ENCODE measurements around the gene ZNF532.

The ZNF532 gene

GRCh38 chr18:58838165-58838860, 26.4 kb upstream of the ZNF532 start:
- no peaks in the 10 kb centered on the region for H3K36me3 ChIP-seq (replicated peaks; ENCODE audit: low read depth, low read length)
- no peaks in the 10 kb centered on the region for H4K20me1 ChIP-seq (ENCODE audit: insufficient read depth, low read length)
- no peak overlapping the region for H3K4me3 ChIP-seq (ENCODE audit: low read length)
- H3K27me3 ChIP-seq (ENCODE audit: low read depth, low read length) = 0 out of 2 replicates have a peak, but pooled peaks cover 3% of the 10 kb centered on the region
- H3K4me1 ChIP-seq (ENCODE audit: low read length) = peaks cover 22% of the 10 kb centered on the region
- TF ChIP-seq CTCF (IDR thresholded peaks at IDR 0.05; ENCODE audit: low read depth, low read length) (no peak), EZH2phosphoT487 (IDR thresholded peaks at IDR 0.05; ENCODE audit: low read depth) (no peak)
- no peak overlapping the region for H3K27ac ChIP-seq (ENCODE audit: low read length)
- H3K9me3 ChIP-seq (ENCODE audit: insufficient read depth, low read length) = no peaks in the 10 kb centered on the region
- H2AFZ ChIP-seq (ENCODE audit: low read depth, low read length) = no peak overlapping the region
- no peak overlapping the region for H3K4me2 ChIP-seq (ENCODE audit: low read length)
- H3K9ac ChIP-seq (ENCODE audit: low read length) = no peak overlapping the region
- no peaks in the 10 kb centered on the region for H3K79me2 ChIP-seq (ENCODE audit: low read length)

- Histone ChIP-seq H3K4me1 (ENCODE audit: low read length) (peaks cover 28% of the 10 kb centered on the region), H3K27me3 (ENCODE audit: low read depth, low read length) (0 out of 2 replicates have a peak, but pooled peaks cover 3% of the 10 kb centered on the region), H3K4me3 (ENCODE audit: low read length) (no peak overlapping the region), H3K27ac (ENCODE audit: low read length) (no peak overlapping the region), H3K79me2 (ENCODE audit: low read length) (no peaks in the 10 kb centered on the region), H3K4me2 (ENCODE audit: low read length) (no peak overlapping the region), H2AFZ (ENCODE audit: low read depth, low read length) (no peak overlapping the region), H3K9ac (ENCODE audit: low read length) (no peak overlapping the region), H3K36me3 (replicated peaks; ENCODE audit: low read depth, low read length) (no peaks in the 10 kb centered on the region), H4K20me1 (ENCODE audit: insufficient read depth, low read length) (no peaks in the 10 kb centered on the region), H3K9me3 (ENCODE audit: insufficient read depth, low read length) (no peaks in the 10 kb centered on the region)
- TF ChIP-seq CTCF (IDR thresholded peaks at IDR 0.05; ENCODE audit: low read depth, low read length) = no peak
- TF ChIP-seq EZH2phosphoT487 (IDR thresholded peaks at IDR 0.05; ENCODE audit: low read depth) = no peak
These were observed 25.7 kb upstream of the ZNF532 start for GRCh38 chr18:58838946-58839345.

GRCh38 chr18:58842978-58843687, 21.5 kb upstream of the ZNF532 start:
- Histone ChIP-seq H3K27me3 (ENCODE audit: low read depth, low read length) (peaks cover 20% of the 10 kb centered on the region), H3K4me3 (ENCODE audit: low read length) (no peak overlapping the region), H4K20me1 (ENCODE audit: insufficient read depth, low read length) (no peaks in the 10 kb centered on the region), H3K79me2 (ENCODE audit: low read length) (no peaks in the 10 kb centered on the region), H3K9me3 (ENCODE audit: insufficient read depth, low read length) (no peaks in the 10 kb centered on the region), H3K36me3 (replicated peaks; ENCODE audit: low read depth, low read length) (no peaks in the 10 kb centered on the region), H3K4me2 (ENCODE audit: low read length) (no peak overlapping the region), H3K9ac (ENCODE audit: low read length) (no peak overlapping the region), H3K4me1 (ENCODE audit: low read length) (peaks cover 30% of the 10 kb centered on the region), H2AFZ (ENCODE audit: low read depth, low read length) (no peak overlapping the region), H3K27ac (ENCODE audit: low read length) (no peak overlapping the region)
- TF ChIP-seq EZH2phosphoT487 (IDR thresholded peaks at IDR 0.05; ENCODE audit: low read depth) (no peak), CTCF (IDR thresholded peaks at IDR 0.05; ENCODE audit: low read depth, low read length) (no peak)

GRCh38 chr18:58843688-58844035, 21.0 kb upstream of the ZNF532 start:
- Histone ChIP-seq H3K4me2 (ENCODE audit: low read length) (no peak overlapping the region), H2AFZ (ENCODE audit: low read depth, low read length) (no peak overlapping the region), H3K9me3 (ENCODE audit: insufficient read depth, low read length) (no peaks in the 10 kb centered on the region), H3K79me2 (ENCODE audit: low read length) (no peaks in the 10 kb centered on the region), H3K27ac (ENCODE audit: low read length) (no peak overlapping the region), H3K4me1 (ENCODE audit: low read length) (peaks cover 25% of the 10 kb centered on the region), H3K27me3 (ENCODE audit: low read depth, low read length) (peaks cover 26% of the 10 kb centered on the region), H3K4me3 (ENCODE audit: low read length) (no peak overlapping the region), H3K36me3 (replicated peaks; ENCODE audit: low read depth, low read length) (no peaks in the 10 kb centered on the region), H4K20me1 (ENCODE audit: insufficient read depth, low read length) (no peaks in the 10 kb centered on the region), H3K9ac (ENCODE audit: low read length) (no peak overlapping the region)
- TF ChIP-seq CTCF (IDR thresholded peaks at IDR 0.05; ENCODE audit: low read depth, low read length) = no peak
- TF ChIP-seq EZH2phosphoT487 (IDR thresholded peaks at IDR 0.05; ENCODE audit: low read depth) = no peak

All from OCI-LY3 (cell line).